ENCODE data around the gene ENOX1. TPM values are rescaled to one million over a fixed set of nuclear protein-coding genes. Genes with fewer than 3 reads are reported as not detected.

ENOX1 gene
- total and polyA plus RNA-seq, 2 of the 13 experiments (the other 11 are each of a cell fraction or from before 2014, with no cell fraction given): not detected

DNA sequence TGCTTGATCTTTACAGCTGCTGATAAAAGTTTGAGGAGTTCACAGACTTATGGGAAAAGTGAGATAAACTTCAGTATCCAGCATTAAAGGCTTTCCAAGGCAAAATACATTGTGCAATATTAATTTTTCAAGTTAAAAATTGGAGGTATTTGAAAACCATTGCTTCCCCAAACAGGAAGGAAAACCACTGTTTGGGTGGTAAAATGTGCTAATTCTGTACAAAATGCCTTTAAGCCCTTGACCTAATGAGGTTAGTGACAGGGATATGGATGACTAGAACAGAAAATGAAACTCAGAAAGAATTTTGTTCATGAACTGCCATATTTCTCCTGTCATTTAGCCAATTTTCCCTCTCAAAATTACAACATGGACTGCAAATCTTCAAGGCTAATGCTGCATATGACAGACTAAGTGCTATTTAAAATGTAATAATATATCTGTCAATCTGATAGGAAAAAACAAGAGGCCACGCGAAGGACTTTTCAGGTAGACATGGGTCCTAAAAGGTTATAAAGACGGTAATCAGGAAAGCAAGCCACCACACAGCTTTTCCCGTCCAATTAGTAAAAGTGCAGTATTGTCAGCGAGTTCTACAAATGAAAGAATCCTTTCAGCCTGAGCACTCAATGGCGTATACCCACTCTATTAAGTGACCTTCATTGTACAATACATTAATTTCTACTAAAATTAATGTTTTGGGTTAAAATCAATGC, 212.8 kb downstream of the ENOX1 start:
- DNase-seq (ENCODE audit: low spot score): no peak
- no peaks in the 10 kb centered on the region for H4K20me1 ChIP-seq (ENCODE audit: insufficient read depth, low read length)
- H3K27ac ChIP-seq (ENCODE audit: extremely low read length, insufficient read depth, low read length): no peak overlapping the region
- ChIA-PET POLR2A (no interaction called here), CTCF (ENCODE audit: low intra/inter-chr PET ratio, low total read pairs) (no interaction called here)
- no peaks in the 10 kb centered on the region for H3K79me2 ChIP-seq (ENCODE audit: insufficient read depth, low read length)
- no peak overlapping the region for H3K9ac ChIP-seq (ENCODE audit: insufficient read depth, low read depth, low read length)
- TF ChIP-seq NR2C2 (CRISPR knock-in tag; IDR thresholded peaks at IDR 0.05; ENCODE audit: borderline replicate concordance) (no peak), ZFY (CRISPR knock-in tag; IDR thresholded peaks at IDR 0.05) (no peak), MED13 (CRISPR knock-in tag; IDR thresholded peaks at IDR 0.05) (no peak), ZFP36L2 (CRISPR knock-in tag; IDR thresholded peaks at IDR 0.05) (no peak), ZNF629 (CRISPR knock-in tag; conservative IDR thresholded peaks at IDR 0.05) (no peak), ATF7 (IDR thresholded peaks at IDR 0.05) (no peak), ATF7 (CRISPR knock-in tag; IDR thresholded peaks at IDR 0.05) (no peak), TGIF2 (CRISPR knock-in tag; IDR thresholded peaks at IDR 0.05) (no peak), ZNF317 (CRISPR knock-in tag; IDR thresholded peaks at IDR 0.05) (no peak), GLI4 (CRISPR knock-in tag; IDR thresholded peaks at IDR 0.05; ENCODE audit: borderline replicate concordance) (no peak), SMAD9 (CRISPR knock-in tag; IDR thresholded peaks at IDR 0.05) (no peak)
- TF ChIP-seq, protein P1, sequence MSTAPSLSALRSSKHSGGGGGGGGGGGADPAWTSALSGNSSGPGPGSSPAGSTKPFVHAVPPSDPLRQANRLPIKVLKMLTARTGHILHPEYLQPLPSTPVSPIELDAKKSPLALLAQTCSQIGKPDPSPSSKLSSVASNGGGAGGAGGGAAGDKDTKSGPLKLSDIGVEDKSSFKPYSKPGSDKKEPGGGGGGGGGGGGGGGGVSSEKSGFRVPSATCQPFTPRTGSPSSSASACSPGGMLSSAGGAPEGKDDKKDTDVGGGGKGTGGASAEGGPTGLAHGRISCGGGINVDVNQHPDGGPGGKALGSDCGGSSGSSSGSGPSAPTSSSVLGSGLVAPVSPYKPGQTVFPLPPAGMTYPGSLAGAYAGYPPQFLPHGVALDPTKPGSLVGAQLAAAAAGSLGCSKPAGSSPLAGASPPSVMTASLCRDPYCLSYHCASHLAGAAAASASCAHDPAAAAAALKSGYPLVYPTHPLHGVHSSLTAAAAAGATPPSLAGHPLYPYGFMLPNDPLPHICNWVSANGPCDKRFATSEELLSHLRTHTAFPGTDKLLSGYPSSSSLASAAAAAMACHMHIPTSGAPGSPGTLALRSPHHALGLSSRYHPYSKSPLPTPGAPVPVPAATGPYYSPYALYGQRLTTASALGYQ (CRISPR knock-in tag; IDR thresholded peaks at IDR 0.05): no peak
- BruUV-seq (replicated peaks): no TSS peak
- ATAC-seq: no peak
- H3K36me3 ChIP-seq (replicated peaks in 1 of 2; ENCODE audit: control insufficient read depth in 1 of 2, insufficient read depth in 2 of 2, low read length in 2 of 2): no peaks in the 10 kb centered on the region
- no peaks in the 10 kb centered on the region for H3K9me3 ChIP-seq (ENCODE audit: low read length)
- H3K4me2 ChIP-seq (ENCODE audit: low read depth, low read length): no peak overlapping the region
- H3K27me3 ChIP-seq (ENCODE audit: control insufficient read depth in 1 of 2, insufficient read depth in 2 of 2, low read length in 2 of 2): no peaks in the 10 kb centered on the region
- intact Hi-C loops (cut with micrococcal nuclease; ENCODE audit: unreplicated experiment): no loop called here
- no peak overlapping the region for H3K4me3 ChIP-seq (replicated peaks in 1 of 3; ENCODE audit: insufficient read depth in 1 of 3, low read depth in 2 of 3, low read length in 3 of 3)
- H2AFZ ChIP-seq (ENCODE audit: low read length): no peak overlapping the region
- FAIRE-seq: no peak
- in situ Hi-C loops (cut with HindIII; ENCODE audit: extremely low pct_ligation_motif_present, low pct_unique_long_range_greater_than_20kb): no loop called here
- 36% methylated on average over 6 of the region's 6 CpGs for WGBS (ENCODE audit: low lambda C conversion rate)
- H3K4me1 ChIP-seq (ENCODE audit: insufficient read depth, low read length): no peaks in the 10 kb centered on the region

Measured in HepG2 (cell line).